K562 (cell line): ENCODE results near the gene PRSS8. TPM values are rescaled to one million over a fixed set of nuclear protein-coding genes. Genes with fewer than 3 reads are reported as not detected.
A peak's percentile ranks its signal among the peaks of the same experiment; 100 is the strongest.

Experiments
- ATAC-seq: fragments of 200-7000 bp; cut with Tn5 transposase; 3 replicates; pipeline ENCODE4 v1.9.1; 2020; ENCODE audit warnings: moderate library complexity
- BruUV-seq: library from RNA; stranded (reverse); fragments of 400-500 nt; replicated peaks from 2 replicates; lab custom pipeline; 2021; lab: Mats Ljungman, UMichigan
- CTCF ChIA-PET: fragments of 300-600 bp; formaldehyde crosslinking; extraction: SDS; loops from one replicate; lab custom pipeline; 2021; ENCODE audit warnings: low intra/inter-chr PET ratio; lab: Yijun Ruan, JAX
- POLR2A ChIA-PET: fragments of 300-600, 350-650 bp; sonication (Branson Sonifier 250); formaldehyde crosslinking; extraction: SDS; loops from one replicate; lab custom pipeline; 2021; ENCODE audit warnings: antibody characterized with exemption, inconsistent platforms; lab: Yijun Ruan, JAX
- DNase-seq, 4 experiments: peaks; one replicate each; pipeline versions ENCODE4 v3.0.0 to v3.0.0-alpha.2; 2011 to 2018; ENCODE audit warnings: low spot score in 3 of 4, mixed read lengths in 3 of 4; ENCODE audit errors: extremely low read depth in 1 of 4
- FAIRE-seq: peaks from 2 replicates; lab custom pipeline; 2011; peaks lifted over from hg19 to GRCh38; lab: Jason Lieb, UNC
- H2AFZ ChIP-seq: 2 replicates; pipeline ENCODE4 v1.6.0; 2011; ENCODE audit warnings: low read depth, low read length, control low read depth, inconsistent platforms
- H3K27ac ChIP-seq: fragments of 200-600 bp; 3 replicates; pipeline ENCODE4 v1.8.0; 2011; ENCODE audit warnings: low read depth, mild to moderate bottlenecking, control low read depth, inconsistent platforms, low read length, moderate library complexity, mixed read lengths; ENCODE audit errors: extremely low read depth
- H3K27me3 ChIP-seq, 2 experiments: fragments of 300-600 bp in 1 of 2; 2 replicates in 1 of 2; 3 replicates in 1 of 2; pipeline versions ENCODE4 v1.6.0 to v1.8.0; 2011; ENCODE audit warnings: inconsistent platforms in 2 of 2, low read length in 2 of 2, mild to moderate bottlenecking in 1 of 2, mixed read lengths in 1 of 2, moderate library complexity in 1 of 2; ENCODE audit not compliant: control insufficient read depth in 2 of 2, insufficient read depth in 2 of 2
- H3K36me3 ChIP-seq: fragments of 300-600 bp; 3 replicates; pipeline ENCODE4 v1.8.0; 2011; ENCODE audit warnings: mild to moderate bottlenecking, low read length, inconsistent platforms; ENCODE audit not compliant: control insufficient read depth, insufficient read depth
- H3K4me1 ChIP-seq, 2 experiments: fragments of 200-600 bp in 1 of 2; replicated peaks in 1 of 2; 2 replicates in 1 of 2; 3 replicates in 1 of 2; pipeline versions ENCODE4 v1.5.1 to v1.8.0; 2011; ENCODE audit warnings: inconsistent platforms in 2 of 2, low read length in 2 of 2, mild to moderate bottlenecking in 1 of 2, mixed read lengths in 1 of 2, moderate library complexity in 1 of 2; ENCODE audit not compliant: control insufficient read depth in 2 of 2, insufficient read depth in 2 of 2
- H3K4me2 ChIP-seq: 2 replicates; pipeline ENCODE4 v1.6.1; 2011; ENCODE audit warnings: low read length, control low read depth, inconsistent platforms, mixed read lengths; ENCODE audit not compliant: insufficient read depth
- H3K4me3 ChIP-seq: fragments of 200-600 bp; sonication (generic), shearing (Covaris generic); 2 replicates; pipeline ENCODE4 v1.5.1; 2016; ENCODE audit warnings: control low read depth, inconsistent platforms
- H3K79me2 ChIP-seq: fragments of 200-600 bp; 3 replicates; pipeline ENCODE4 v1.8.0; 2011; ENCODE audit warnings: low read length, inconsistent platforms; ENCODE audit not compliant: control insufficient read depth, insufficient read depth
- H3K9ac ChIP-seq, 2 experiments: 2 replicates each; pipeline versions ENCODE4 v1.6.0 to v1.6.1; 2011; ENCODE audit warnings: low read depth in 2 of 2, low read length in 2 of 2, control low read depth in 1 of 2, inconsistent platforms in 1 of 2, mild to moderate bottlenecking in 1 of 2, mixed read lengths in 1 of 2; ENCODE audit not compliant: insufficient read depth in 1 of 2
- H3K9me1 ChIP-seq: one replicate; pipeline ENCODE4 v1.6.0; 2011; ENCODE audit warnings: inconsistent platforms, mild to moderate bottlenecking, low read length, moderate library complexity; ENCODE audit not compliant: control insufficient read depth, insufficient read depth
- H3K9me3 ChIP-seq: replicated peaks from 2 replicates; pipeline ENCODE4 v1.5.1; 2011; ENCODE audit warnings: low read depth, low read length, inconsistent platforms; ENCODE audit not compliant: control insufficient read depth, insufficient read depth
- H4K20me1 ChIP-seq: replicated peaks from 2 replicates; pipeline ENCODE4 v1.6.1; 2011; ENCODE audit warnings: low read length, inconsistent platforms, mixed read lengths; ENCODE audit not compliant: control insufficient read depth, insufficient read depth
- HMGN3 ChIP-seq: IDR thresholded peaks from 2 replicates; pipeline ENCODE4 v1.6.1; 2011; ENCODE audit warnings: borderline replicate concordance, low read depth, mild to moderate bottlenecking, mixed read lengths, low read length; ENCODE audit not compliant: insufficient read length; ENCODE audit errors: extremely low read depth
- MYC ChIP-seq, 2 experiments: fragments of 250-450 bp in 1 of 2; sonication (Bioruptor Pico) in 1 of 2; IDR thresholded peaks; 2 replicates each; pipeline versions ENCODE4 v1.5.1 to v1.6.1; 2012 to 2021; ENCODE audit warnings: low read depth in 2 of 2, borderline replicate concordance in 1 of 2, improper control_type of control experiment in 1 of 2, low read length in 1 of 2, mild to moderate bottlenecking in 1 of 2, moderate library complexity in 1 of 2
- PHF20 ChIP-seq: fragments of 450-650 bp; IDR thresholded peaks from 2 replicates; pipeline ENCODE4 v1.6.1; 2018; ENCODE audit not compliant: partially characterized antibody
- ZNF146 ChIP-seq: IDR thresholded peaks from one replicate; pipeline ENCODE4 v1.6.1; 2018; ENCODE audit warnings: missing compliant biosample characterization; ENCODE audit not compliant: unreplicated experiment
- ZNF551 ChIP-seq: fragments of 250-450 bp; sonication (Bioruptor Pico); IDR thresholded peaks from 2 replicates; pipeline ENCODE4 v1.5.0; 2021; ENCODE audit warnings: mild to moderate bottlenecking, moderate library complexity
- WGBS: fragments of 100-300 bp; shearing (Covaris generic); methylation state at CpG from one replicate; pipeline ENCODE4 v1.1.6; 2016; ENCODE audit warnings: low coverage, mixed read lengths; ENCODE audit not compliant: insufficient coverage; ENCODE audit errors: missing lambda C conversion rate; 5-methylcytosine and 5-hydroxymethylcytosine counted together
- in situ Hi-C: fragments of 300-500 bp; cut with MboI; formaldehyde crosslinking; loops from 4 replicates; pipeline ENCODE4 v1.15.0; 2018; ENCODE audit warnings: inconsistent platforms, mixed read lengths
- intact Hi-C: fragments of 100-400 bp; cut with micrococcal nuclease; formaldehyde crosslinking; loops from 2 replicates; pipeline ENCODE4 v1.14.2; 2022
- polyA plus RNA-seq, 8 experiments: library from polyadenylated mRNA; depleted of rRNA in 4 of 8; stranded (reverse) in 5 of 8; unstranded in 3 of 8; fragments of >200 nt; fragmentation: Nextera tagmentation in 2 of 8; fragmentation: Illumina TruSeq in 1 of 8; extraction: Ambion mirVana in 2 of 8; extraction: Trizol in 1 of 8; gene quantifications; 2 replicates each; pipeline versions ENCODE4 v1.2.1 to v1.2.3, GENCODE V29; 2011 to 2014; ENCODE audit warnings: inconsistent platforms in 1 of 8, missing spikeins in 1 of 8
- total RNA-seq, 7 experiments: library from RNA; depleted of rRNA in 6 of 7; stranded (reverse); fragments of >200 nt in 6 of 7; fragmentation: Illumina TruSeq in 2 of 7; extraction: Trizol in 2 of 7; gene quantifications; 2 replicates each; pipeline versions ENCODE4 v1.2.1 to v1.2.3, GENCODE V29; 2011 to 2021; ENCODE audit warnings: low replicate concordance in 1 of 7
- TF ChIP-seq, protein P1 (sequence below): fragments of 450-650 bp; IDR thresholded peaks from 2 replicates; pipeline ENCODE4 v1.6.1; 2016; ENCODE audit warnings: low read depth

PRSS8 gene
- total and polyA plus RNA-seq, 9 of the 15 experiments (the other 6 are each of a cell fraction or from before 2014, with no cell fraction given), result 0.25 to 3.9 (median 1.3) TPM; not detected in 1

DNA sequence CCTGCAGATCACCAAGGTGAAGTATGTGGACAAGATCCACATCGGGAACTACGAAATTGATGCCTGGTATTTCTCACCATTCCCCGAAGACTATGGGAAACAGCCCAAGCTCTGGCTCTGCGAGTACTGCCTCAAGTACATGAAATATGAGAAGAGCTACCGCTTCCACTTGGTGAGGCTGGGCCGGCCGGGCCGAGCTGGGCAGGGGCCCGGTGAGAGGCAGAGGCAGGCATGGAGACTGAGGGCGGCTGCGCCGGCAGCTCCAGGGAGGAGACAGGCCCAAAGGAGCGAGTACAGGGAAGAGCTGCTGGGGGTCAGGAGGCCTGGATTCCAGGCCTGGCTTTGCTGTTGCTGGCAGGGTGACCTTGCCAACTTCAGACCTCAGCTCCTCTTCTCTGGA lies 8.3 kb downstream of the PRSS8 start:
- H3K4me3 ChIP-seq, result no peak overlapping the region
- peaks cover 22 to 52% of the 10 kb centered on the region in 2 experiments for H3K4me1 ChIP-seq
- ChIA-PET POLR2A (interaction anchor here (0.6 to 5.0 kb wide), 6 partner anchors 8 to 156 kb away, joined by 3 to 44 read pairs (median 6); partner anchors contain the start of genes FUS and KAT8), CTCF (no interaction called here)
- BruUV-seq, result no TSS peak
- FAIRE-seq (no peak), DNase-seq (no peak)
- no peak overlapping the region for H3K4me2 ChIP-seq
- H3K27ac ChIP-seq, result peak overlapping the region; percentile 90; the same call in 1 of the 3 replicates
- H4K20me1 ChIP-seq, result no peaks in the 10 kb centered on the region
- no peaks in the 10 kb centered on the region for H3K9me1 ChIP-seq
- peak overlapping the region in 1 of 2 experiments; percentile 87; a peak in 2 of 4 replicates for H3K9ac ChIP-seq
- no peaks in the 10 kb centered on the region for H3K9me3 ChIP-seq
- intact Hi-C loops, result no loop called here
- TF ChIP-seq, protein P1, sequence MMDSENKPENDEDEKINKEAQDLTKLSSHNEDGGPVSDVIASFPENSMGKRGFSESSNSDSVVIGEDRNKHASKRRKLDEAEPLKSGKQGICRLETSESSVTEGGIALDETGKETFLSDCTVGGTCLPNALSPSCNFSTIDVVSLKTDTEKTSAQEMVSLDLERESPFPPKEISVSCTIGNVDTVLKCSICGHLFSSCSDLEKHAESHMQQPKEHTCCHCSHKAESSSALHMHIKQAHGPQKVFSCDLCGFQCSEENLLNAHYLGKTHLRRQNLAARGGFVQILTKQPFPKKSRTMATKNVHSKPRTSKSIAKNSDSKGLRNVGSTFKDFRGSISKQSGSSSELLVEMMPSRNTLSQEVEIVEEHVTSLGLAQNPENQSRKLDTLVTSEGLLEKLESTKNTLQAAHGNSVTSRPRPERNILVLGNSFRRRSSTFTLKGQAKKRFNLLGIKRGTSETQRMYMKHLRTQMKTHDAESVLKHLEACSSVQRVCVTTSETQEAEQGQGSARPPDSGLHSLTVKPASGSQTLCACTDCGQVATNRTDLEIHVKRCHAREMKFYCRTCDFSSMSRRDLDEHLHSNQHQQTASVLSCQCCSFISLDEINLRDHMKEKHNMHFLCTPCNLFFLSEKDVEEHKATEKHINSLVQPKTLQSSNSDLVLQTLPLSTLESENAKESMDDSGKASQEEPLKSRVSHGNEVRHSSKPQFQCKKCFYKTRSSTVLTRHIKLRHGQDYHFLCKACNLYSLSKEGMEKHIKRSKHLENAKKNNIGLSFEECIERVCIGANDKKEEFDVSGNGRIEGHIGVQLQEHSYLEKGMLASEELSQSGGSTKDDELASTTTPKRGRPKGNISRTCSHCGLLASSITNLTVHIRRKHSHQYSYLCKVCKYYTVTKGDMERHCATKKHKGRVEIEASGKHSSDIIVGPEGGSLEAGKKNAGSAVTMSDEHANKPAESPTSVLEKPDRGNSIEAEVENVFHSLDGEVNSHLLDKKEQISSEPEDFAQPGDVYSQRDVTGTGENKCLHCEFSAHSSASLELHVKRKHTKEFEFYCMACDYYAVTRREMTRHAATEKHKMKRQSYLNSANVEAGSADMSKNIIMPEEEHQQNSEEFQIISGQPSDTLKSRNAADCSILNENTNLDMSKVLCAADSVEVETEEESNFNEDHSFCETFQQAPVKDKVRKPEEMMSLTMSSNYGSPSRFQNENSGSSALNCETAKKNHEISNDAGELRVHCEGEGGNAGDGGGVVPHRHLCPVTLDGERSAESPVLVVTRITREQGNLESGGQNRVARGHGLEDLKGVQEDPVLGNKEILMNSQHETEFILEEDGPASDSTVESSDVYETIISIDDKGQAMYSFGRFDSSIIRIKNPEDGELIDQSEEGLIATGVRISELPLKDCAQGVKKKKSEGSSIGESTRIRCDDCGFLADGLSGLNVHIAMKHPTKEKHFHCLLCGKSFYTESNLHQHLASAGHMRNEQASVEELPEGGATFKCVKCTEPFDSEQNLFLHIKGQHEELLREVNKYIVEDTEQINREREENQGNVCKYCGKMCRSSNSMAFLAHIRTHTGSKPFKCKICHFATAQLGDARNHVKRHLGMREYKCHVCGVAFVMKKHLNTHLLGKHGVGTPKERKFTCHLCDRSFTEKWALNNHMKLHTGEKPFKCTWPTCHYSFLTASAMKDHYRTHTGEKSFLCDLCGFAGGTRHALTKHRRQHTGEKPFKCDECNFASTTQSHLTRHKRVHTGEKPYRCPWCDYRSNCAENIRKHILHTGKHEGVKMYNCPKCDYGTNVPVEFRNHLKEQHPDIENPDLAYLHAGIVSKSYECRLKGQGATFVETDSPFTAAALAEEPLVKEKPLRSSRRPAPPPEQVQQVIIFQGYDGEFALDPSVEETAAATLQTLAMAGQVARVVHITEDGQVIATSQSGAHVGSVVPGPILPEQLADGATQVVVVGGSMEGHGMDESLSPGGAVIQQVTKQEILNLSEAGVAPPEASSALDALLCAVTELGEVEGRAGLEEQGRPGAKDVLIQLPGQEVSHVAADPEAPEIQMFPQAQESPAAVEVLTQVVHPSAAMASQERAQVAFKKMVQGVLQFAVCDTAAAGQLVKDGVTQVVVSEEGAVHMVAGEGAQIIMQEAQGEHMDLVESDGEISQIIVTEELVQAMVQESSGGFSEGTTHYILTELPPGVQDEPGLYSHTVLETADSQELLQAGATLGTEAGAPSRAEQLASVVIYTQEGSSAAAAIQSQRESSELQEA, result no peak
- TF ChIP-seq ZNF146 (CRISPR knock-in tag) (no peak), MYC (IDR thresholded peaks at IDR 0.05; ENCODE audit: low read depth, low read length) (no peak), MYC (CRISPR knock-in tag; IDR thresholded peaks at IDR 0.05; ENCODE audit: borderline replicate concordance, low read depth) (no peak), PHF20 (no peak), ZNF551 (CRISPR knock-in tag) (no peak), HMGN3 (no peak)
- TF ChIP-seq, all 486 proteins: peak for 0
- Histone ChIP-seq H3K27me3 (no peaks in the 10 kb centered on the region), H3K79me2 (no peaks in the 10 kb centered on the region), H3K36me3 (peaks cover 71% of the 10 kb centered on the region), H2AFZ (no peak overlapping the region)
- WGBS, result 93% methylated on average over 10 of the region's 13 CpGs
- ATAC-seq, result no peak
- in situ Hi-C loops, result no loop called here
